HTR-8/SVneo (cell line): Measurements from ENCODE around the gene ANKRD7.

Experiments used
- DNase-seq: peaks from one replicate; pipeline ENCODE4 v3.0.0; 2011; ENCODE audit warnings: low spot score, mixed read lengths; ENCODE audit not compliant: insufficient read length
- FAIRE-seq: peaks from 2 replicates; lab custom pipeline; 2011; peaks lifted over from hg19 to GRCh38; lab: Jason Lieb, UNC

The ANKRD7 gene

GRCh38 chr7:118224521-118224920, at the start of gene ANKRD7:
Gene ANKRD7 (plus strand): TSS chr7:118224704. CDS start chr7:118224831, 127 bp downstream.
- FAIRE-seq (no peak), DNase-seq (no peak)

- no peak for FAIRE-seq
- no peak for DNase-seq
These were observed 48.8 kb upstream of the ANKRD7 start for GRCh38 chr7:118175740-118176139.

GRCh38 chr7:118179191-118179590, 45.3 kb upstream of the ANKRD7 start:
- no peak for DNase-seq
- no peak for FAIRE-seq

- no peak for FAIRE-seq
These were observed 41.7 kb upstream of the ANKRD7 start for GRCh38 chr7:118182593-118183427.

GRCh38 chr7:118183428-118183785, 41.1 kb upstream of the ANKRD7 start:
- no peak for DNase-seq

More at GRCh38 chr7:118182593-118183427, 41.7 kb upstream of the ANKRD7 start:
- DNase-seq, result no peak

GRCh38 chr7:118183786-118184564, 40.5 kb upstream of the ANKRD7 start, which contains the start of gene LSM8:
Gene LSM8 (plus strand): TSS chr7:118184164. CDS start chr7:118184224, 60 bp downstream.
- peak; percentile 85 for DNase-seq
- FAIRE-seq, result peak; percentile 13

More at GRCh38 chr7:118183428-118183785, 41.1 kb upstream of the ANKRD7 start:
- FAIRE-seq, result no peak

GRCh38 chr7:118184565-118184940, 40.0 kb upstream of the ANKRD7 start:
- no peak for FAIRE-seq
- no peak for DNase-seq

GRCh38 chr7:118185163-118185860, 39.2 kb upstream of the ANKRD7 start:
- DNase-seq (no peak), FAIRE-seq (no peak)

- DNase-seq (no peak), FAIRE-seq (no peak)
These were observed 38.0 kb upstream of the ANKRD7 start for GRCh38 chr7:118186501-118186900.

GRCh38 chr7:118194571-118194970, 29.9 kb upstream of the ANKRD7 start:
- FAIRE-seq, result no peak
- DNase-seq, result no peak

GRCh38 chr7:118195837-118196474, 28.5 kb upstream of the ANKRD7 start:
- no peak for FAIRE-seq

GRCh38 chr7:118202061-118202460, 22.4 kb upstream of the ANKRD7 start:
- DNase-seq, result no peak
- FAIRE-seq, result no peak

More at GRCh38 chr7:118195837-118196474, 28.5 kb upstream of the ANKRD7 start:
- peak; percentile 10 for DNase-seq

GRCh38 chr7:118214051-118214832, 10.3 kb upstream of the ANKRD7 start:
- no peak for DNase-seq
- no peak for FAIRE-seq

GRCh38 chr7:118214833-118215182, 9.7 kb upstream of the ANKRD7 start:
- FAIRE-seq, result no peak

GRCh38 chr7:118217210-118217619, 7.3 kb upstream of the ANKRD7 start:
- FAIRE-seq, result no peak

More at GRCh38 chr7:118214833-118215182, 9.7 kb upstream of the ANKRD7 start:
- no peak for DNase-seq

GRCh38 chr7:118218413-118219156, 5.9 kb upstream of the ANKRD7 start:
- no peak for DNase-seq

More at GRCh38 chr7:118217210-118217619, 7.3 kb upstream of the ANKRD7 start:
- no peak for DNase-seq

GRCh38 chr7:118219157-118219512, 5.4 kb upstream of the ANKRD7 start:
- FAIRE-seq (no peak), DNase-seq (no peak)

More at GRCh38 chr7:118218413-118219156, 5.9 kb upstream of the ANKRD7 start:
- no peak for FAIRE-seq

- FAIRE-seq (no peak), DNase-seq (no peak)
These were observed 3.9 kb upstream of the ANKRD7 start for GRCh38 chr7:118220583-118220982.

- no peak for FAIRE-seq
- no peak for DNase-seq
These were observed 1.9 kb upstream of the ANKRD7 start for GRCh38 chr7:118222591-118222990.
